Body of pancreas (tissue), 4 donors: ENCODE measurements around the gene ATG16L2. TPM values are rescaled to one million over a fixed set of nuclear protein-coding genes. Genes with fewer than 3 reads are reported as not detected.
A peak's percentile ranks its signal among the peaks of the same experiment; 100 is the strongest.

Experiments used
- ATAC-seq: fragments of 150-250 bp; one replicate; pipeline ENCODE4 v1.9.1; 2016
- DNase-seq, 4 donors: peaks; one replicate each; pipeline ENCODE4 v3.0.0-alpha.2; 2019
- H3K27ac ChIP-seq, 4 donors: fragments of 200-600 bp; sonication (generic); 1 replicate in 3 of 4; 2 replicates in 1 of 4; pipeline versions ENCODE4 v1.5.1 to v1.6.1; 2016 to 2019; ENCODE audit warnings: mild to moderate bottlenecking in 1 of 4, mixed read lengths in 1 of 4, moderate library complexity in 1 of 4
- H3K27me3 ChIP-seq, 2 donors: fragments of 200-600 bp; sonication (generic); one replicate each; pipeline ENCODE4 v1.6.0; 2016; ENCODE audit warnings: mild to moderate bottlenecking in 1 of 2
- H3K36me3 ChIP-seq, 2 donors: fragments of 200-600 bp; sonication (generic); replicated peaks in 1 of 2; 2 replicates each; pipeline ENCODE4 v1.5.1; 2016; ENCODE audit warnings: low read depth in 2 of 2; ENCODE audit not compliant: insufficient read depth in 1 of 2
- H3K4me1 ChIP-seq: fragments of 200-600 bp; sonication (generic); one replicate; pipeline ENCODE4 v1.6.0; 2016
- H3K4me3 ChIP-seq, 2 donors: fragments of 200-600 bp; sonication (generic); 1 replicate in 1 of 2; 2 replicates in 1 of 2; pipeline ENCODE4 v1.5.1; 2016 to 2019
- H3K9me3 ChIP-seq, 3 donors: fragments of 200-600 bp; sonication (generic); 1 replicate in 2 of 3; 2 replicates in 1 of 3; pipeline ENCODE4 v1.5.1; 2016
- POLR2A ChIP-seq, 3 donors: fragments of 450-650 bp; IDR thresholded peaks; one replicate each; pipeline ENCODE4 v1.6.1; 2016; ENCODE audit warnings: antibody characterized with exemption in 3 of 3, mild to moderate bottlenecking in 2 of 3
- WGBS, 2 donors: methylation state at CpG; one replicate each; pipeline ENCODE4 v1.1.5; 2017; 5-methylcytosine and 5-hydroxymethylcytosine counted together
- intact Hi-C: fragments of 100-400 bp; cut with DNase I; formaldehyde crosslinking; loops from one replicate; pipeline ENCODE4 v1.15.1; 2023
- total RNA-seq, 2 donors: library from RNA; depleted of rRNA; stranded (reverse); fragments of >200 nt; gene quantifications; one replicate each; pipeline ENCODE4 v1.1.0, GENCODE V29; 2016
- TF ChIP-seq, protein P1 (sequence below), 7 experiments: fragments of 450-650 bp in 4 of 7; fragments of 200-600 bp in 3 of 7; sonication (generic) in 3 of 7; IDR thresholded peaks; one replicate each; pipeline ENCODE4 v1.5.1; 2016 to 2019; ENCODE audit warnings: antibody characterized with exemption in 7 of 7

The ATG16L2 gene
- total RNA-seq, 2 donors from 2014 or later = 27.5 to 28.3 TPM

DNA sequence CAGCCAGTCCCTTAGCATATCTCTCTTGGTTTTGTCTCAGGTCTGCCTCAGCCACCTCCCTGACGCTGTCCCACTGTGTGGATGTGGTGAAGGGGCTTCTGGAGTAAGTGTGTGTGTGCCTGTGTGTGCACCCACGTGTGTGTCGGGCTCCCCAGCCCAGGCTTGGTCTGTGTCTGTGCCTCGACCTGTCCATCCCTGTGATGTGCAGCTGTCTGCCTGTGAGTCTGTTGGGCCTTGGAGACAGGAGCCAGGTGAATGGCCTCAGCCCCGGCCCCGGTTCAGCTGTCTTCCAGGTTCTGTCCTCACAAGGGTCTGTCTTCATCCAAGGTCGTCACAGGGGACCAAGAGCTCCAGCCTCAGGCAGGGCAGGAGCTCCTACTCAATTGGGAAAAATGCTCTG is 9.8 kb downstream of the ATG16L2 start:
- intact Hi-C loops = no loop called here
- WGBS, 2 donors = 56 to 68% methylated on average over 4 to 7 of the region's 7 CpGs
- DNase-seq (no peak), ATAC-seq (no peak)
- no peaks in the 10 kb centered on the region for H3K36me3 ChIP-seq
- no peak overlapping the region for H3K4me3 ChIP-seq
- no peak overlapping the region for H3K27ac ChIP-seq
- peaks cover 17% of the 10 kb centered on the region for H3K4me1 ChIP-seq
- TF ChIP-seq POLR2A (IDR thresholded peaks at IDR 0.05) = no peak
- TF ChIP-seq, protein P1, sequence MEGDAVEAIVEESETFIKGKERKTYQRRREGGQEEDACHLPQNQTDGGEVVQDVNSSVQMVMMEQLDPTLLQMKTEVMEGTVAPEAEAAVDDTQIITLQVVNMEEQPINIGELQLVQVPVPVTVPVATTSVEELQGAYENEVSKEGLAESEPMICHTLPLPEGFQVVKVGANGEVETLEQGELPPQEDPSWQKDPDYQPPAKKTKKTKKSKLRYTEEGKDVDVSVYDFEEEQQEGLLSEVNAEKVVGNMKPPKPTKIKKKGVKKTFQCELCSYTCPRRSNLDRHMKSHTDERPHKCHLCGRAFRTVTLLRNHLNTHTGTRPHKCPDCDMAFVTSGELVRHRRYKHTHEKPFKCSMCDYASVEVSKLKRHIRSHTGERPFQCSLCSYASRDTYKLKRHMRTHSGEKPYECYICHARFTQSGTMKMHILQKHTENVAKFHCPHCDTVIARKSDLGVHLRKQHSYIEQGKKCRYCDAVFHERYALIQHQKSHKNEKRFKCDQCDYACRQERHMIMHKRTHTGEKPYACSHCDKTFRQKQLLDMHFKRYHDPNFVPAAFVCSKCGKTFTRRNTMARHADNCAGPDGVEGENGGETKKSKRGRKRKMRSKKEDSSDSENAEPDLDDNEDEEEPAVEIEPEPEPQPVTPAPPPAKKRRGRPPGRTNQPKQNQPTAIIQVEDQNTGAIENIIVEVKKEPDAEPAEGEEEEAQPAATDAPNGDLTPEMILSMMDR (IDR thresholded peaks at IDR 0.05) = no peak
- H3K27me3 ChIP-seq = no peaks in the 10 kb centered on the region
- no peaks in the 10 kb centered on the region for H3K9me3 ChIP-seq

DNA sequence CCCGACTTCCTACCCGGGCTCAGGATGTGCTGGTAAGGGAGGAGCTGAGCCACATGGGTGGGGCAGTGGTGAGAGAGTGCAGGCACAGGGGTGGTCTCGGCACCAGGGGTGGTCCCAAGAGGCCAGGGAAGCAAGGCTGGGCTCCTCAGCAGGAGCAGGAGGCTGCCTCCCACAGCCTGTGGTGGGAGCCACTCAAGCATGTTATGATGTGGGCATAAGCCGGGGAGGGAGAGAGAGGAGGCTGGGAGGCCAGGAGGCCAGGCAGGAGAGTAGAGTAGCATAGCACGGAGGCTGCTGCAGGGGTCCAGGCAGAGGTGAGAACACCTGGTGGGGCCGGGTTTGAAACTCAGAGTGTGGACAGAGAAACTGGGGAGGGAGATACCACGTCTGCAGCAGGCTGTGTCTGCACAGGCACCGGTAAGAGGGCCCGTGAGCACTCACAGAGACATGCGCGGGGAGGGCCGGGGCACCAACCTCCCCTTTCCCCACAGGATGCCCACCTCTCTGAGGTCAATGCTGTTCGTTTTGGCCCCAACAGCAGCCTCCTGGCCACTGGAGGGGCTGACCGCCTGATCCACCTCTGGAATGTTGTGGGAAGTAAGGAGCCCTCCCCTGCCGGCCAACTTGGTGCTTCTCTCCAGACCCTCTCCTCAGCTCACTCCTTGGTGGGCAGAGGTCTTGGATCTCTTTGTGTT is 10.7 kb downstream of the ATG16L2 start:
- 72 to 73% methylated on average over 9 to 15 of the region's 15 CpGs for WGBS, 2 donors
- intact Hi-C loops = no loop called here
- TF ChIP-seq, protein P1 (IDR thresholded peaks at IDR 0.05) = no peak
- TF ChIP-seq POLR2A (IDR thresholded peaks at IDR 0.05) = no peak

DNA sequence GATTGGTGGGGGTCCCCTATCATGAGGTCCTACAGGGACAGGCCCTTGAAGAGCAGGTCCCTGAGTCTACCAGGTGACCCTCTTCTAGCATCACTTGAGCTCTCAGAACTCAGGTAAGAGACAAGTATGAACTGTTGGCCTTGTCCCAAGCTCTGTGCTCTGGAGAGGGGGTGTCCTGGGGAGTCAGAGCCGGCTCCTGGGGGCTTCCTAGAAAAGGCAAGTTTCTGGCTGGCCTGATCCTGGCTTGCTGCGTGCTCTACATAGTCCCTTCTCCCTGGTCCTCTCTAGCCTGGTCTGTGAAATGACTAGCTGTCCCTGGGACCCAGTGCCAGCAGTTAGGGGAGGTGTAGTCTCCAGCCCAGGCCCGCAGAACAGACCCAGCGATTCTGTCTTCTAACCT is 11.4 kb downstream of the ATG16L2 start:
- H3K9me3 ChIP-seq = no peaks in the 10 kb centered on the region
- H3K4me1 ChIP-seq = peaks cover 17% of the 10 kb centered on the region
- DNase-seq (no peak), ATAC-seq (no peak)
- TF ChIP-seq, protein P1 (IDR thresholded peaks at IDR 0.05) = no peak
- TF ChIP-seq POLR2A (IDR thresholded peaks at IDR 0.05) = no peak
- intact Hi-C loops = no loop called here
- H3K36me3 ChIP-seq = no peaks in the 10 kb centered on the region
- H3K4me3 ChIP-seq = no peak overlapping the region
- no peaks in the 10 kb centered on the region for H3K27me3 ChIP-seq
- 83 to 89% methylated on average over 2 to 4 of the region's 4 CpGs for WGBS, 2 donors
- H3K27ac ChIP-seq = no peak overlapping the region

More for the DNA sequence above, 10.7 kb downstream of the ATG16L2 start:
- DNase-seq (no peak), ATAC-seq (no peak)
- Histone ChIP-seq H3K9me3 (no peaks in the 10 kb centered on the region), H3K4me1 (peaks cover 17% of the 10 kb centered on the region), H3K27ac (no peak overlapping the region), H3K27me3 (no peaks in the 10 kb centered on the region), H3K36me3 (no peaks in the 10 kb centered on the region), H3K4me3 (no peak overlapping the region)

DNA sequence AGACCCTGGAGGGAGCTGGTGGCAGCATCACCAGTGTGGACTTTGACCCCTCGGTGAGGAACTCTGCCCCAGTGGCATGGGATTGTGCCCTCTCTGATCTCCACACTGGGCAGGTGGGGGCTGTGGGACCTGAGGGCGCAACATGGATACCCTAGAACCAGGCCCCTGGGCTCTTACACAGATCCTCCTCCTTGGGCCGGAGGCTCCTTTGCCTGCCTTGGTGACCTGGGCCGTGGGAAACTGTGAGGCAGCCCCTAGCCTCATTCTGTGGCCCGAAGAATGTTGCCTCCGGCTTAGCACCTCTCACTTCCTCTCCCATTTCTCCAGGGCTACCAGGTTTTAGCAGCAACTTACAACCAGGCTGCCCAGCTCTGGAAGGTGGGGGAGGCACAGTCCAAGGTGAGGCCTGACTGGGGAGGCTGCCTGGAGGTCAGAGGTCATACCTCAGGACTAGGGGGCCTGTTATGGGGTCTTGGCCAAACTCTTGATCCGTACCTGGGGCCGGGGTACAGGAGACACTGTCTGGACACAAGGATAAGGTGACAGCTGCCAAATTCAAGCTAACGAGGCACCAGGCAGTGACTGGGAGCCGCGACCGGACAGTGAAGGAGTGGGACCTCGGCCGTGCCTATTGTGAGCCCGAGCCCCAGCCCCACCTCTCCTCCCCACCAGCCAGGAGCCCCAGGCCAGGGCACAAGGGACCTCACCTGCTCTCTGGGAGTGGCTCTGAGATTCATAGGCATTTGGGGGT is 12.2 kb downstream of the ATG16L2 start:
- DNase-seq = peak in 1 of 4 donors; percentile 18

More for the DNA sequence above, 12.2 kb downstream of the ATG16L2 start:
- H3K36me3 ChIP-seq = no peaks in the 10 kb centered on the region
- WGBS, 2 donors = 89% methylated on average over 7 to 15 of the region's 15 CpGs
- H3K4me3 ChIP-seq = no peak overlapping the region
- no peaks in the 10 kb centered on the region for H3K27me3 ChIP-seq
- no peaks in the 10 kb centered on the region for H3K9me3 ChIP-seq
- intact Hi-C loops = no loop called here
- no peak for ATAC-seq
- TF ChIP-seq, protein P1 (IDR thresholded peaks at IDR 0.05) = no peak
- TF ChIP-seq POLR2A (IDR thresholded peaks at IDR 0.05) = no peak
- H3K4me1 ChIP-seq = peaks cover 13% of the 10 kb centered on the region
- H3K27ac ChIP-seq = no peak overlapping the region
